Measurements from ENCODE around the gene LRRC25. TPM values are rescaled to one million over a fixed set of nuclear protein-coding genes. Genes with fewer than 3 reads are reported as not detected.

LRRC25 gene
- total and polyA plus RNA-seq, 2 of the 4 experiments (the other 2 are of a cell fraction): 0.03 TPM; not detected in 1

DNA sequence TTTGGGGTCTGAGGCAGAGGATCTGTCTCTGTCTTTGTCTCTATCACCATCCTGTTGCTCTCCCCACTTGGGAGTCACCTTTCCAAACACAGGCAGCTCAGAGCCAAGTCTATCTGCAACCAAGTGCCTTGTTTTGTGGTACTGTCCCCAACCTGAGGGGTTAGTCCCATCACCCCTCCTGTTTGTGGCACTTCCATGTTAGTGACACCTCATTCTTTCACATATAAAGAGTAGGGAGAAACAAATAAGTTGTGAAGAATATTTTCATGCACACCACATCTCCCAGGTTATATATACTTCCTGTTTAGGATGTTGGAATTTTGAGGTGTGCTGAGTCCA lies 7.7 kb downstream of the LRRC25 start:
- H4K8ac ChIP-seq (ENCODE audit: low read depth in 2 of 2, low read length in 2 of 2): no peak overlapping the region
- H3K14ac ChIP-seq (replicated peaks; ENCODE audit: low read depth, low read length): no peak overlapping the region
- no peak overlapping the region for H3K4me2 ChIP-seq (ENCODE audit: low read depth, low read length)
- H3K79me1 ChIP-seq (ENCODE audit: low read depth in 1 of 2, low read length in 2 of 2): peaks cover 0 to 34% of the 10 kb centered on the region in 2 experiments; a peak in 3 of 4 replicates
- peaks cover 24% of the 10 kb centered on the region for H4K20me1 ChIP-seq (ENCODE audit: insufficient read depth, low read length)
- H3K27ac ChIP-seq (ENCODE audit: insufficient read depth, low read length): no peak overlapping the region
- no peak overlapping the region for H3K4me3 ChIP-seq (ENCODE audit: insufficient read depth, low read depth, low read length)
- intact Hi-C loops (cut with micrococcal nuclease) (no loop called here), in situ Hi-C loops (cut with MboI; ENCODE audit: low sequenced_read_pairs) (no loop called here), dilution Hi-C loops (cut with HindIII; ENCODE audit: low sequenced_read_pairs, unreplicated experiment) (no loop called here)
- H2AK5ac ChIP-seq (ENCODE audit: low read depth, low read length): no peak overlapping the region
- no peak overlapping the region for H2BK120ac ChIP-seq (ENCODE audit: low read depth, low read length)
- H2BK15ac ChIP-seq (ENCODE audit: low read depth, low read length): no peak overlapping the region; the same call in 2 of the 3 replicates
- H3K23ac ChIP-seq (ENCODE audit: low read depth, low read length): no peak overlapping the region
- no peaks in the 10 kb centered on the region for H3K27me3 ChIP-seq (ENCODE audit: control insufficient read depth, insufficient read depth, low read length)
- no peak overlapping the region for H2AFZ ChIP-seq (replicated peaks; ENCODE audit: low read length, poor library complexity)
- H3K4me1 ChIP-seq (ENCODE audit: control insufficient read depth, insufficient read depth, low read length): peaks cover 9% of the 10 kb centered on the region; the same call in 1 of the 2 replicates
- H3K18ac ChIP-seq (ENCODE audit: low read depth, low read length): no peak overlapping the region
- no peak overlapping the region for H3K56ac ChIP-seq (ENCODE audit: extremely low read depth, insufficient read depth, low read length)
- CTCF ChIA-PET: interaction anchor here (1.0 to 1.3 kb wide), 3 partner anchors 8 to 110 kb away, joined by 3 to 4 read pairs (median 3); partner anchors contain the start of gene LRRC25
- no peak overlapping the region for H4K91ac ChIP-seq (ENCODE audit: insufficient read depth, low read depth, low read length)
- no peaks in the 10 kb centered on the region for H3K9me3 ChIP-seq (ENCODE audit: control insufficient read depth, insufficient read depth, low read length)
- H2BK20ac ChIP-seq (ENCODE audit: low read depth, low read length): no peak overlapping the region
- DNase-seq: no peak
- H3K4ac ChIP-seq (ENCODE audit: low read depth, low read length): no peak overlapping the region
- peaks cover 9% of the 10 kb centered on the region; the same call in 1 of the 2 replicates for H3K36me3 ChIP-seq (ENCODE audit: control insufficient read depth, insufficient read depth, low read length)
- POLR2A ChIA-PET (ENCODE audit: unreplicated experiment): no interaction called here
- H2AK9ac ChIP-seq (replicated peaks; ENCODE audit: low read depth, low read length, poor library complexity): no peak overlapping the region
- TF ChIP-seq CEBPB (IDR thresholded peaks at IDR 0.05; ENCODE audit: low read depth, low read length) (no peak), MAFK (IDR thresholded peaks at IDR 0.05; ENCODE audit: low read depth, low read length) (no peak), POLR2A (IDR thresholded peaks at IDR 0.05; ENCODE audit: low read depth, low read length) (no peak), BHLHE40 (IDR thresholded peaks at IDR 0.05; ENCODE audit: low read depth, low read length) (no peak), SMC3 (IDR thresholded peaks at IDR 0.05; ENCODE audit: low read depth, low read length) (no peak), MXI1 (IDR thresholded peaks at IDR 0.05; ENCODE audit: borderline replicate concordance, low read depth, low read length) (no peak), MAZ (IDR thresholded peaks at IDR 0.05; ENCODE audit: borderline replicate concordance, low read depth, low read length) (no peak), RCOR1 (IDR thresholded peaks at IDR 0.05; ENCODE audit: insufficient replicate concordance, low read length) (no peak)
- TF ChIP-seq, protein P1, sequence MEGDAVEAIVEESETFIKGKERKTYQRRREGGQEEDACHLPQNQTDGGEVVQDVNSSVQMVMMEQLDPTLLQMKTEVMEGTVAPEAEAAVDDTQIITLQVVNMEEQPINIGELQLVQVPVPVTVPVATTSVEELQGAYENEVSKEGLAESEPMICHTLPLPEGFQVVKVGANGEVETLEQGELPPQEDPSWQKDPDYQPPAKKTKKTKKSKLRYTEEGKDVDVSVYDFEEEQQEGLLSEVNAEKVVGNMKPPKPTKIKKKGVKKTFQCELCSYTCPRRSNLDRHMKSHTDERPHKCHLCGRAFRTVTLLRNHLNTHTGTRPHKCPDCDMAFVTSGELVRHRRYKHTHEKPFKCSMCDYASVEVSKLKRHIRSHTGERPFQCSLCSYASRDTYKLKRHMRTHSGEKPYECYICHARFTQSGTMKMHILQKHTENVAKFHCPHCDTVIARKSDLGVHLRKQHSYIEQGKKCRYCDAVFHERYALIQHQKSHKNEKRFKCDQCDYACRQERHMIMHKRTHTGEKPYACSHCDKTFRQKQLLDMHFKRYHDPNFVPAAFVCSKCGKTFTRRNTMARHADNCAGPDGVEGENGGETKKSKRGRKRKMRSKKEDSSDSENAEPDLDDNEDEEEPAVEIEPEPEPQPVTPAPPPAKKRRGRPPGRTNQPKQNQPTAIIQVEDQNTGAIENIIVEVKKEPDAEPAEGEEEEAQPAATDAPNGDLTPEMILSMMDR (conservative IDR thresholded peaks at IDR 0.05; ENCODE audit: low read depth, low read length): no peak
- TF ChIP-seq, protein P2, sequence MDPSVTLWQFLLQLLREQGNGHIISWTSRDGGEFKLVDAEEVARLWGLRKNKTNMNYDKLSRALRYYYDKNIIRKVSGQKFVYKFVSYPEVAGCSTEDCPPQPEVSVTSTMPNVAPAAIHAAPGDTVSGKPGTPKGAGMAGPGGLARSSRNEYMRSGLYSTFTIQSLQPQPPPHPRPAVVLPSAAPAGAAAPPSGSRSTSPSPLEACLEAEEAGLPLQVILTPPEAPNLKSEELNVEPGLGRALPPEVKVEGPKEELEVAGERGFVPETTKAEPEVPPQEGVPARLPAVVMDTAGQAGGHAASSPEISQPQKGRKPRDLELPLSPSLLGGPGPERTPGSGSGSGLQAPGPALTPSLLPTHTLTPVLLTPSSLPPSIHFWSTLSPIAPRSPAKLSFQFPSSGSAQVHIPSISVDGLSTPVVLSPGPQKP (IDR thresholded peaks at IDR 0.05; ENCODE audit: borderline replicate concordance, low read depth, low read length): no peak
- TF ChIP-seq, protein P3, sequence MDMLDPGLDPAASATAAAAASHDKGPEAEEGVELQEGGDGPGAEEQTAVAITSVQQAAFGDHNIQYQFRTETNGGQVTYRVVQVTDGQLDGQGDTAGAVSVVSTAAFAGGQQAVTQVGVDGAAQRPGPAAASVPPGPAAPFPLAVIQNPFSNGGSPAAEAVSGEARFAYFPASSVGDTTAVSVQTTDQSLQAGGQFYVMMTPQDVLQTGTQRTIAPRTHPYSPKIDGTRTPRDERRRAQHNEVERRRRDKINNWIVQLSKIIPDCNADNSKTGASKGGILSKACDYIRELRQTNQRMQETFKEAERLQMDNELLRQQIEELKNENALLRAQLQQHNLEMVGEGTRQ (IDR thresholded peaks at IDR 0.05; ENCODE audit: low read depth, low read length): no peak
- no peak for ATAC-seq (ENCODE audit: low read depth)
- no peak overlapping the region for H2BK5ac ChIP-seq (ENCODE audit: low read depth, low read length, poor library complexity, severe bottlenecking)
- no peak overlapping the region for H3K9ac ChIP-seq (ENCODE audit: low read depth, low read length)
- no peak overlapping the region for H4K5ac ChIP-seq (ENCODE audit: low read depth, low read length)
- H3K9me1 ChIP-seq (ENCODE audit: insufficient read depth, low read length): peaks cover 5% of the 10 kb centered on the region; the same call in 1 of the 2 replicates
- BruUV-seq (replicated peaks): no TSS peak
